Measurements from ENCODE around the gene BICD2. TPM values are rescaled to one million over a fixed set of nuclear protein-coding genes. Genes with fewer than 3 reads are reported as not detected.
A peak's percentile ranks its signal among the peaks of the same experiment; 100 is the strongest.

The BICD2 gene
- total RNA-seq, 1 donor from 2014 or later = 29.1 TPM

DNA sequence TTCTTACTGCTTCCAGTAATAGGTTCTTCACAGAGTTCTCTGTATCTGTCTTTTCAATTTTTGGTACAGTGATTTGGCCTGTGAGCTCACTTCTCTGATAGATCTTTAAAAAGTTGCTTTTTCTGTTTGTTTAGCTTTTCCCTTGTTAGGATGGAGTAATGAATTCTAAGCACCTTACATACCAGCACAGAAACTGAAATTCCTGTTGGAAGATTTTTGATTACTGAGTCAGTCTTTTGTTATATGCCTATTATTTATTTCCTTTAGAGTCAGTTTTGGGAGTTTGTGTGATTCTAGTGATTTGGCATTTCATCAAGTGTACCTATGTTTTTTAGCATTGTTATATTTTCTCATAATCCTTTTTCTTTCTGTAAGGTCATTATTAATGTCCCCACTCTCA lies 57.1 kb downstream of the BICD2 start:
- Histone ChIP-seq H3K9me3 (no peaks in the 10 kb centered on the region), H3K4me1 (no peaks in the 10 kb centered on the region), H3K27me3 (no peaks in the 10 kb centered on the region), H3K27ac (no peak overlapping the region), H3K4me3 (no peak overlapping the region), H3K36me3 (peaks cover 12 to 21% of the 10 kb centered on the region in 2 donors)
- intact Hi-C loops (cut with DNase I) = no loop called here
- DNase-seq (ENCODE audit: low spot score in 2 of 2) = no peak
- TF ChIP-seq, protein P1, sequence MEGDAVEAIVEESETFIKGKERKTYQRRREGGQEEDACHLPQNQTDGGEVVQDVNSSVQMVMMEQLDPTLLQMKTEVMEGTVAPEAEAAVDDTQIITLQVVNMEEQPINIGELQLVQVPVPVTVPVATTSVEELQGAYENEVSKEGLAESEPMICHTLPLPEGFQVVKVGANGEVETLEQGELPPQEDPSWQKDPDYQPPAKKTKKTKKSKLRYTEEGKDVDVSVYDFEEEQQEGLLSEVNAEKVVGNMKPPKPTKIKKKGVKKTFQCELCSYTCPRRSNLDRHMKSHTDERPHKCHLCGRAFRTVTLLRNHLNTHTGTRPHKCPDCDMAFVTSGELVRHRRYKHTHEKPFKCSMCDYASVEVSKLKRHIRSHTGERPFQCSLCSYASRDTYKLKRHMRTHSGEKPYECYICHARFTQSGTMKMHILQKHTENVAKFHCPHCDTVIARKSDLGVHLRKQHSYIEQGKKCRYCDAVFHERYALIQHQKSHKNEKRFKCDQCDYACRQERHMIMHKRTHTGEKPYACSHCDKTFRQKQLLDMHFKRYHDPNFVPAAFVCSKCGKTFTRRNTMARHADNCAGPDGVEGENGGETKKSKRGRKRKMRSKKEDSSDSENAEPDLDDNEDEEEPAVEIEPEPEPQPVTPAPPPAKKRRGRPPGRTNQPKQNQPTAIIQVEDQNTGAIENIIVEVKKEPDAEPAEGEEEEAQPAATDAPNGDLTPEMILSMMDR (IDR thresholded peaks at IDR 0.05) = no peak

DNA sequence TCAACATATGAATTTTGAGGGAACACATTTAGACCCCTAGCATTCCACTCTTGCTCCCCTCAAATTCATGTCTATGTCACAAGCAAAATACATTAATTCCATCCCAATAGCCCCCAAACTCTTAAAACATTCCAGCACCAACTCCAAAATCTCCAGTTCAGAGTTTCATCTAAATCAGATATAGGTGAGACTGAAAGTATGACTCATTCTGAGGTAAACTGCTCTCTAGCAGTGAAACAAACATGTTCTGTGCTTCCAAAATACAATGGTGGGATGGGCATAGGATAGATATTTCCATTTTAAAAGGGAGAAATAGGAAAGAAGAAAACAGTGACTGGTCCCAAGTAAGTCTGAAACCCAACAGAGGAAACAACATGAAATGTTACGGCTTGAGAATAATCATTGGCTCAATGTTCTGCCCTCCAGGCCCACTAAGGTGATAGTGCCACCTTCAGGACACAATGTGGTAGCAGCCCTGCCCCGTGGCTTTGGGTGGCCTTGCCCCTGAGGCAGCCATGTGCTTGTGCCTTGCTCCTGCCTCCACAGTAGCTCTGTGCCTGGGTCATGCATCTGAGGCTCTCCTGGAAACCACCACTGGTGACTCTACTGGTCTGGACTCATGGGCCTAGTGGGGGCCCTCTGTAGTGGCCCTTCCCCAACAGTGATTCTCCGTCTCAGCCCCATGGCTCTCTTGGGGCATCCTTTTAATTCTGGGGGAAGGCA lies 58.3 kb downstream of the BICD2 start:
- TF ChIP-seq, protein P1 (IDR thresholded peaks at IDR 0.05) = peak in 1 of 3 experiments; percentile 22
- Histone ChIP-seq H3K27me3 (no peaks in the 10 kb centered on the region), H3K4me3 (no peak overlapping the region), H3K4me1 (no peaks in the 10 kb centered on the region), H3K36me3 (peaks cover 8 to 21% of the 10 kb centered on the region in 2 donors), H3K27ac (no peak overlapping the region), H3K9me3 (no peaks in the 10 kb centered on the region)
- intact Hi-C loops (cut with DNase I) = no loop called here
- peak in 1 of 2 donors; percentile 42 for DNase-seq (ENCODE audit: low spot score in 2 of 2)

DNA sequence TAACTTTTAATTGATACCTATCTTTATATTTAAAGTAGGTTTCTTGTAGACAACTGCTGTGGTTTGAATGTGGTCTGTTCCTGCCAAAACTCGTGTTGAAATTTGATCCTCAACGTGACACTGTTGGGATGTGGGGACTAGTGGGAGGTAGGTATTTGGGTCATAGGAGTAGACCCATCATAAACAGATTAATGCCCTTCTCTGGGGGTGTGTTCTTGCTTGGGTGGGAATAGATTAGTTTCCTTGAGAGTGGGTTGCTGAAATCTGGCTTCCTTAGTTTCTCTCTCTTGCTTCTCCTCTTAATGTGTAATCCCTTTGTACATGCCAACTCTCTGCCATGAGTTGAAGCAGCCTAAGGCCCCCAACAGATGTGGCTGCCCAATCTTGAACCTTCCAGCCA lies 60.1 kb downstream of the BICD2 start:
- Histone ChIP-seq H3K27ac (no peak overlapping the region), H3K4me1 (no peaks in the 10 kb centered on the region), H3K9me3 (no peaks in the 10 kb centered on the region), H3K4me3 (no peak overlapping the region), H3K36me3 (peaks cover 0 to 3% of the 10 kb centered on the region in 2 donors), H3K27me3 (no peaks in the 10 kb centered on the region)
- intact Hi-C loops (cut with DNase I) = no loop called here
- TF ChIP-seq, protein P1 (IDR thresholded peaks at IDR 0.05) = no peak
- DNase-seq (ENCODE audit: low spot score in 2 of 2) = no peak

DNA sequence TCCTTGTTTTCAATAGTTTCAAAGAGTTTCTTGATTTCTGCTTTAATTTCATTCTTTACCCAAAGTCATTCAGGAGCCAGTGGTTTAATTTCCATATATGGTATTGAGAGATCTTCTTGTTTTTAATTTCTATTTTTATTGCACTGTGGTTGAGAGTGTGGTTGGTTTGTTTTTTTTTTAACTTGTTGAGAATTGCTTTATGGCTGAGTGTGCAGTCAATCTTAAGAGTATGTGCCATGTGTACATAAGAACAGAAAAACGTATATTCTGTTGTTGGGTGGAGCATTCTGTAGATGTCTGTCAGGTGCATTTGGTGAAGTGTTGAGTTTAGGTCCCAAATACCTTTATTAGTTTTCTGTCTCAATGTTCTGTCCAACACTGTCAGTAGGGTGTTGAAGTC lies 68.0 kb downstream of the BICD2 start:
- no peak overlapping the region for H3K4me3 ChIP-seq
- no peaks in the 10 kb centered on the region for H3K4me1 ChIP-seq
- no peak overlapping the region for H3K27ac ChIP-seq
- intact Hi-C loops (cut with DNase I) = no loop called here
- no peaks in the 10 kb centered on the region for H3K27me3 ChIP-seq
- H3K36me3 ChIP-seq = no peaks in the 10 kb centered on the region
- no peak for DNase-seq (ENCODE audit: low spot score in 2 of 2)
- TF ChIP-seq, protein P1 (IDR thresholded peaks at IDR 0.05) = no peak
- H3K9me3 ChIP-seq = peaks cover 13 to 34% of the 10 kb centered on the region in 2 donors

DNA sequence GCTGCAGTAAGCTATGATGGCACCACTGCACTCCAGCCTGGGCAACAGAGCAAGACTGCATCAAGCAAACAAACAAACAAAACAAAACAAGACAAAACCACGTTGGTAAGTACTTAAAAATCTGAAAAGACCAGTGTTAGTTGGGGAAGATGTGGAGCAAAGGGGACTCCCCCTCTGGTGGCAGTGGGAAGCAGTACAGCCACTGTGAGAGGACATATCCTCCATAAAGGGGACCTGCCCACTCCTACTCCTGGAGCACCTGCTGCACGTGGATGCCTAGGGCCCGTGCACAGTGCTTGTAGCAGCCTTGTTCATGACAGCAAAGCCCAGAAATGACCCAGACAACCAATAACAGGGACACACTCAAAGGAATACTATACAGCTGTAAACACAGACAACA lies 77.7 kb downstream of the BICD2 start:
- no peaks in the 10 kb centered on the region for H3K4me1 ChIP-seq
- DNase-seq (ENCODE audit: low spot score in 2 of 2) = no peak
- TF ChIP-seq, protein P1 (IDR thresholded peaks at IDR 0.05) = no peak
- H3K36me3 ChIP-seq = no peaks in the 10 kb centered on the region
- H3K4me3 ChIP-seq = no peak overlapping the region
- H3K9me3 ChIP-seq = peaks cover 5 to 24% of the 10 kb centered on the region in 2 donors
- no peaks in the 10 kb centered on the region for H3K27me3 ChIP-seq
- H3K27ac ChIP-seq = no peak overlapping the region
- intact Hi-C loops (cut with DNase I) = no loop called here

Data from ascending aorta (tissue), 2 donors.